Fibroblast of lung (primary cell): Measurements from ENCODE around the gene MAPT. TPM values are rescaled to one million over a fixed set of nuclear protein-coding genes. Genes with fewer than 3 reads are reported as not detected.

Experiments
- DNase-seq, 2 donors: peaks; one replicate each; pipeline versions ENCODE4 v3.0.0 to v3.0.0-alpha.2; 2010; ENCODE audit warnings: low read depth in 2 of 2
- H2AFZ ChIP-seq: 2 replicates; pipeline ENCODE4 v1.5.1; 2012; ENCODE audit warnings: low read length, control low read depth, inconsistent platforms
- H3K27ac ChIP-seq: 2 replicates; pipeline ENCODE4 v1.5.1; 2011; ENCODE audit warnings: low read length, control low read depth; ENCODE audit not compliant: insufficient read depth
- H3K27me3 ChIP-seq: 2 replicates; pipeline ENCODE4 v1.5.1; 2011; ENCODE audit warnings: mild to moderate bottlenecking, low read length; ENCODE audit not compliant: control insufficient read depth, insufficient read depth
- H3K36me3 ChIP-seq: 2 replicates; pipeline ENCODE4 v1.5.1; 2011; ENCODE audit warnings: low read length; ENCODE audit not compliant: control insufficient read depth, insufficient read depth
- H3K4me1 ChIP-seq: 2 replicates; pipeline ENCODE4 v1.5.1; 2011; ENCODE audit warnings: low read length; ENCODE audit not compliant: control insufficient read depth, insufficient read depth; ENCODE audit errors: extremely low read depth
- H3K4me2 ChIP-seq: 2 replicates; pipeline ENCODE4 v1.5.1; 2011; ENCODE audit warnings: low read length, control low read depth; ENCODE audit not compliant: insufficient read depth; ENCODE audit errors: extremely low read depth
- H3K4me3 ChIP-seq, 4 experiments: fragments of 200-600 bp in 1 of 4; sonication (generic) in 1 of 4; replicated peaks in 1 of 4; 2 replicates each; pipeline ENCODE4 v1.5.1; 2011 to 2016; ENCODE audit warnings: low read length in 4 of 4, low read depth in 3 of 4, mild to moderate bottlenecking in 3 of 4, control low read depth in 2 of 4, inconsistent platforms in 1 of 4, mixed read lengths in 1 of 4; ENCODE audit not compliant: insufficient read depth in 1 of 4; ENCODE audit errors: control extremely low read depth in 1 of 4
- H3K79me2 ChIP-seq: 2 replicates; pipeline ENCODE4 v1.5.1; 2012; ENCODE audit warnings: mild to moderate bottlenecking, low read length, inconsistent platforms; ENCODE audit not compliant: control insufficient read depth, insufficient read depth
- H3K9ac ChIP-seq: 2 replicates; pipeline ENCODE4 v1.5.1; 2011; ENCODE audit warnings: mild to moderate bottlenecking, low read length, control low read depth; ENCODE audit not compliant: insufficient read depth
- H3K9me3 ChIP-seq: 2 replicates; pipeline ENCODE4 v1.5.1; 2012; ENCODE audit warnings: low read depth, low read length; ENCODE audit not compliant: control insufficient read depth, insufficient read depth
- H4K20me1 ChIP-seq: 2 replicates; pipeline ENCODE4 v1.5.1; 2011; ENCODE audit warnings: low read length; ENCODE audit not compliant: control insufficient read depth, insufficient read depth; ENCODE audit errors: extremely low read depth
- CTCF ChIP-seq, 2 donors: IDR thresholded peaks in 1 of 2; conservative IDR thresholded peaks in 1 of 2; 1 replicate in 1 of 2; 2 replicates in 1 of 2; pipeline ENCODE4 v1.5.1; 2011 to 2012; ENCODE audit warnings: low read length in 2 of 2, control low read depth in 1 of 2, inconsistent platforms in 1 of 2, low read depth in 1 of 2, mild to moderate bottlenecking in 1 of 2
- EZH2 ChIP-seq: IDR thresholded peaks from 2 replicates; pipeline ENCODE4 v1.5.1; 2012; ENCODE audit warnings: low read length, control low read depth, mild to moderate bottlenecking; ENCODE audit errors: missing control alignments
- polyA plus RNA-seq, 2 donors: library from polyadenylated mRNA; depleted of rRNA in 1 of 2; stranded (reverse) in 1 of 2; unstranded in 1 of 2; fragments of >200 nt; gene quantifications; 2 replicates each; pipeline ENCODE4 v1.2.1, GENCODE V29; 2011 to 2012; ENCODE audit warnings: missing spikeins in 1 of 2
- total RNA-seq: library from RNA; depleted of rRNA; stranded (reverse); fragments of >200 nt; gene quantifications from 2 replicates; pipeline ENCODE4 v1.2.1, GENCODE V29; 2014

MAPT gene
- total and polyA plus RNA-seq, 2 donors (not counting 1 experiment from before 2014, with no cell fraction given): 0.09 to 0.50 TPM

- Histone ChIP-seq H3K27me3 (peaks cover 4% of the 10 kb centered on the region), H3K27ac (no peak overlapping the region), H4K20me1 (no peaks in the 10 kb centered on the region), H3K9me3 (no peaks in the 10 kb centered on the region), H3K4me3 (no peak overlapping the region), H3K4me1 (no peaks in the 10 kb centered on the region), H2AFZ (no peak overlapping the region), H3K9ac (no peak overlapping the region), H3K4me2 (no peak overlapping the region), H3K79me2 (no peaks in the 10 kb centered on the region), H3K36me3 (no peaks in the 10 kb centered on the region)
- no peak for DNase-seq
- no peak for TF ChIP-seq CTCF (conservative IDR thresholded peaks at IDR 0.05 in 1 of 2, IDR thresholded peaks at IDR 0.05 in 1 of 2; ENCODE audit: low read depth in 1 of 2, low read length in 2 of 2)
- no peak for TF ChIP-seq EZH2
These were observed 26.1 kb upstream of the MAPT start for GRCh38 chr17:45868276-45868675.

DNA sequence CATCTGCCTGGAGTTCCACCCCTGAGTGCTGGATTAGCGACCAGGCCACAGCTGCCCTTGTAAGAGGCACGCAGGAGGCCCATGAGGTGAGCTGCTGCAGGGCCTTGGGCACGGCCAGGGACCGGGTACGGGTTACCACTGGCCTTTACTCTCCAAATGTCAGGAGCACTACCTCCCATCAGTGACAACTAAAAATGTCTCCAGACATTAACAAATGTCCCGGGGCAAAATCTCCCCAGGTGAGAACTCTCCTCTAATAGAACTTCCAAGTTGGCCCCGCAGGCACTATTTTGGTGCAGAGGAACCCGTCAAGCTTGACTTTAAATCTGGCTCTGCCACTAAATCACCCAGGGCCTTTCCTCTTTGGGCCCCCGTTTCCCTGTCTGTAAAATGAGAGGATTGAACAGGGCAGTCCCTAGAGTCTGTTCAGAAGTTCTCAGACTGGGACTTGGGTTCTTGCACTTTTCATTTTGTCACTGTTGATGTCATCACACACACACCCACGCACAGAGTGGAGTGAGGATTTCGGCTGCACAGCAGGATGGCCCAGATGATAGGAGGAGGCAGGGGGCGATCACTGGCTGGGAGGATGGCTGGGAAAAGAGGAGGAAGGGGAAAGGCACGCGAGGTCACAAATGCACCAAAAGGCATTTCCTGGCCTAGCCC is 24.5 kb upstream of the MAPT start:
- TF ChIP-seq CTCF (conservative IDR thresholded peaks at IDR 0.05 in 1 of 2, IDR thresholded peaks at IDR 0.05 in 1 of 2; ENCODE audit: low read depth in 1 of 2, low read length in 2 of 2): no peak
- no peak for TF ChIP-seq EZH2
- Histone ChIP-seq H3K4me2 (no peak overlapping the region), H3K79me2 (no peaks in the 10 kb centered on the region), H3K27ac (no peak overlapping the region), H3K27me3 (peaks cover 4% of the 10 kb centered on the region), H4K20me1 (no peaks in the 10 kb centered on the region), H3K4me3 (no peak overlapping the region), H3K4me1 (no peaks in the 10 kb centered on the region), H3K36me3 (no peaks in the 10 kb centered on the region), H2AFZ (no peak overlapping the region), H3K9me3 (no peaks in the 10 kb centered on the region), H3K9ac (no peak overlapping the region)
- no peak for DNase-seq

- Histone ChIP-seq H4K20me1 (no peaks in the 10 kb centered on the region), H3K36me3 (no peaks in the 10 kb centered on the region), H3K79me2 (no peaks in the 10 kb centered on the region), H3K4me2 (no peak overlapping the region), H3K27ac (no peak overlapping the region), H3K4me3 (no peak overlapping the region), H3K9me3 (no peaks in the 10 kb centered on the region), H2AFZ (no peak overlapping the region), H3K9ac (no peak overlapping the region), H3K27me3 (no peaks in the 10 kb centered on the region), H3K4me1 (no peaks in the 10 kb centered on the region)
- DNase-seq: no peak
- TF ChIP-seq CTCF (conservative IDR thresholded peaks at IDR 0.05 in 1 of 2, IDR thresholded peaks at IDR 0.05 in 1 of 2; ENCODE audit: low read depth in 1 of 2, low read length in 2 of 2) (no peak), EZH2 (no peak)
These were observed 23.9 kb upstream of the MAPT start for GRCh38 chr17:45870342-45870974.
